SKM-1 treated with dmso at 0.1 percent for 144 hours (cell line): ENCODE results near the gene VCX3B.
"Not testable (repeated sequence)": the region's sequence is repeated elsewhere in the genome, so short reads cannot be mapped to it uniquely, and the experiment has no call there.

Experiments used
- DNase-seq: peaks from one replicate; lab custom pipeline; 2025; ENCODE audit not compliant: unreplicated experiment; lab: John Stamatoyannopoulos, UW

The VCX3B gene

GRCh38 chrX:8464530-8464929, at the start of gene VCX3B:
Gene VCX3B (plus strand): TSS chrX:8464830. CDS start chrX:8465451, 621 bp downstream.
- not testable (repeated sequence) for DNase-seq

DNA sequence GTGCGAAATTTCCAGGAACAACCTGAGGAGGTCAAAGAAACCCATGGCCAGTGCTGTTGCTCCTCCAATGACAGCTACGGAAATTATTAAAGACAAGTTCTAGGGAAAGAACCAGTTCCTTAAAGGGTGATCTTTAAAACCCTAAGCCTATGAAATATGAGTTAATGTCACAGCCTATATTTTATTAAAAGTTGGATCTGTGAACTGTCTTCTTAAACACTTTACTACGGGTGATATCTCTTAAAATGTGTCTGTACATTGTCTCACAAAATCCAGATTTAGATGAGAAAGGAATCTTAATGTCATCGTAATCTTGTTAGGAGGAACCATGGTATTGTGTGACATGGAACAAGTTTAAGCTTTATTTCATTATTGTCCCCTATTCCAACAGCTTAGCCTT, 46.3 kb upstream of the VCX3B start:
- no peak for DNase-seq

- DNase-seq: no peak
Measured at GRCh38 chrX:8424912-8425311, 39.7 kb upstream of the VCX3B start.

GRCh38 chrX:8429692-8430249, 34.9 kb upstream of the VCX3B start:
- DNase-seq: no peak

DNA sequence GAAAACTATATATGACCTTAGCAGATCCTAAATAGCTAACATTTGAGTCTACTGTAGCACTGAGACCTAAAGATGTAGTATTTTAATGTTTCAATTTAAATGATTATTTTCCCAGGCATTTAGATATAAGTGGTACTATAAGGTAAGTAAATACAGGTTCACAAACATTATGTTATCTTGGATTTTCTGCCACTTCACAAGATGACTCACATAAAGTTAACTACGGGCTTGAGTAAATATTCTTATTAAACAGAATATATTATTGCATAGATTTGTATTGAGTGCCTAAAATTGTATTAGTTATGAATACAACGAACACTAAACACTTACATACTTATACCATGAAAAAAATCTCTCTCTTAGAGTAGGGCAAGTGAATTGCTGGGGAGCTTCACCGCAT, 34.2 kb upstream of the VCX3B start:
- no peak for DNase-seq

GRCh38 chrX:8432396-8432795, 32.2 kb upstream of the VCX3B start:
- DNase-seq: no peak

DNA sequence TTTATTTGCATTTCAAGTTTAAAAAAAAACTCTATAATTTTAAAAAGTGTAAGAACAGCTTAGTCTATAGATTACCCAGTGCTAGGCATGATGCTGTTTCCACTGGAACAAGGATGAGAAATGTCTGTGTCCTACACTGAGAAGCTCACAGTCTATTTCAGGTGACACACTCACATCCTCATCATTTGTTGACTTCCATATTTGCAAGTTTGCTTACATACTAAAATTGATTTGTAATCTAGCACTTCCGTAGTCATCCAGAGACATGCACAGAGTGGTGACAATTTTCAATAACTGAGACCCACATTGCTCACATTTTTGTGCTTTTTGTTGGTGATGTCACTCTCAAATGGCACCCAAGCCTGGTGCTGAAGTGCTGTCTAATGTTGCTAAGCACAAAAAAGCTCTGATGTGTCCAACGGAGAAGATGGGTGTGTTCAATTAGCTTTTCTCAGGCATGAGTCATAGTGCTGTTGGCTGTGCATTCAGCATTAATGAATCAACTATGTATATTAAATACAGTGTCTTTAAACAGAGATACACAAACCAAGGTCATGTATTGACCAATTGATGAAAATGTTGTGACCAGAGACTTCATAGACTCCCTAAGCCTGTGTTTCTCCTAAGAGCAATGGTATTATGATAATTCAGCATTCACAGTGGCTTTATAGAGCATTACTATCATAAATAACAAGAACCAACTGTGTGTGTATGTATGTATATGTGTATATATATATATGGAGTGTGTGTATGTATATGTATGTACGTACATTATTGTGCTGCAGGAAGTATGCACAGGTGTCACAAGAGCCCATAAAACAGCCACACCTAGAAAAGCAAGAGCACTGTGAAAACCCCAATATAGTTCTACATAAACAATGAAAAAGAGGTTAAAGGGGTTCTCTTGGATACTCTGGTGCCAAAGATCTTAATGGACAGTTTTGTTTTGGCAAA, 31.2 kb upstream of the VCX3B start:
- DNase-seq: no peak

- DNase-seq: no peak
Measured at GRCh38 chrX:8447368-8447767, 17.3 kb upstream of the VCX3B start.

- DNase-seq: not testable (repeated sequence)
Measured at GRCh38 chrX:8452343-8452742, 12.3 kb upstream of the VCX3B start.

DNA sequence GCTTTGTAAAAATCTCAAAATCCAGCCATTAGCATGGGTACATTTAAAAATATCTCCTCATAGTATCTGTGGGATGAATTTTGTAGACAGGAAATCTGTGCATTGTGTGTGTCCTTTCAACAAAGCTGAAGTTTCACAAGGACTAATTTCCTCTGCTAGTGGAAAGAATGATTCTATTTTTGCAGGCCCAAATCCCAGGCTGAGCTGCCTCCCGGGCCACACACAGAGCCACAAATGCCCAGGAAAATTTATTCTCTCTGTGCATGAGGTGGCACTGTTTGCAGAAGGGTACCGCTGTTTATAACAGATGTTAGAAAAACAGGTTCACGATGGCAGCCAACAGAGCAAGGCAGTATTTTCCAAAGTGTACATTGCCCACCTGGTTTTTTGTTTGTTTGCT, 11.0 kb upstream of the VCX3B start:
- no peak for DNase-seq

- no peak for DNase-seq
Measured at GRCh38 chrX:8455557-8455956, 9.1 kb upstream of the VCX3B start.

DNA sequence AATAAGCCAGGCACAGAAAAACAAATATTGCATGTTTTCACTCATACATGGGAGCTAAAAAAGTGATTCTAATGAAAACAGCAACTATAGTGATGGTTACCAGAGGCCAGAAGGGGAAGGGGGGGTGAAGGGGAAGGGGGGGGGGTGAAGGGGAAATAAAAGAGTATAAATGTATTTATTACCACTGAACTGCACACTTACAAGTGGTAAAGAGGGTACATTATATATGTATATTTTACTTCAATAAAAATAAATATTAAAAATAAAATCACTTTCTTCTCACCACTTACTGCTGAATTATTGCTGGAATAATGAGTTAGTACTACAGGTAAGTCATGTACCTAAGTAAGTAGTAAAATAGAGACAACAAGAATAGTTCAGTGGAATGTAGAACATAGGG, 2.1 kb upstream of the VCX3B start:
- no peak for DNase-seq

DNA sequence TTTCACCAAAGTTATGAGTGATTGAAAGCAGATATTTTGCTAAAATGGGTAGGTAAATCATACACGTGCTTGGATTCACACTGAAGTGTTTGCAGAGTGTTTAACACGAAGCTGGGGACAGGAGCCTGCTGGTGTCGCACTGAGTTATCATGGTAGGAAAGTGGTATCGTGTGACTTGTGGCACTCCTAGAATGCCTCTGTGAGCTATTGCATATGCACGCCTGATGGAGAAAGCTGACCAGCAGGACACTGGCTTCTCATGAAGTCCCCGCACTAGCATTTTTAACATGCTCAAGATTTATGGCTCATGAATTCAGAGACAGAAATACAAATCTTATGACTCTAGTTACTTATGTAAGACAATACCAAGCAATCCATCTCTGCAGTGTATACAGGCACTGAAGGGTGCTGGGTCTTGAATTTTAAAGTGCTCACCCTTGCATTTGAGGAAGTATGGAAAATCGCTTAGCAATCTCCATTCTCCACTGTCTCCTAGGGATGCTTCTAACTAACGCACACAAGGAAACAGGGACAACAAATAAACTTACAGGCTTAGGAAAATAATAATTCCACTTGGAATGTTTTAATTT, 19.8 kb downstream of the VCX3B start:
- no peak for DNase-seq

DNA sequence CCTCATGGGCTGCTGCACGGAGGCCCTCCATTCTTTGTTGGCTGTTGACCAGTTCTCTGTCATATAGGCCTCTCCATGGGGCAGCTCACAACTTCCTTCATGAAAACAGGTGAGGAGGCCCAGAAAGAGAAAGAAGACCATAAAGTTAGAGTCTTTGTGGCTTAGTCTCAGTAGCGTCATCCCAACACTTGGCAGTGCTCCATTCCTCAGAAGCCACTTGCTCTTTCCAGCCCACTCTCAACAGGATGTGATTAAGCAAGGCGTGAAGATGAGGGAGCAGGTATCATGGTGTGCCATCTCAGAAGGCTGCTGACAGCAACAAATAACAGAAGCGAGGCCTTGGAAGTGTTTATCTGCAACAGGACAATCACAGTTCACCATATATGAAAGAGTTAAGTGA, 30.4 kb downstream of the VCX3B start:
- DNase-seq: not testable (repeated sequence)

- no peak for DNase-seq
Measured at GRCh38 chrX:8500203-8500602, 35.6 kb downstream of the VCX3B start.

GRCh38 chrX:8502101-8502500, 37.5 kb downstream of the VCX3B start:
- not testable (repeated sequence) for DNase-seq

DNA sequence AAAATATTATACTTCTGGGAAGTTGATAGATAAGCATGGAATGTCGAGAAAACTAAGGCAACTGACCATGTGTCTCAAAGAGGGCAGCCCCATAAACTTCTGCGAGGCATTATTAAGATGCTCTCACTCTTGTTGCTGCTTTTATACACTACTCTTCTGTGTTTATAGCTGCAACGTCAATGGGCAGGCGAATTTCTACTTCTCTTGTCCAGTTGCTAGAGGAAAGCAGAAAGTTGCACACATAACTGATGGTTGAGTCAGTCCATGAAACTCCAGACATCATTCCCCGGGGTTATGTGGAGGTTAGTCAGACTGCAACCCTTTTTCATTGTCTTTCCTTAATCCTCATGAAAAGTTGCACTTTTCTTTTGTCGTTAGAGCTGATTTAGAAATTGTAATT, 39.8 kb downstream of the VCX3B start:
- no peak for DNase-seq
